Erythroblast (primary cell): ENCODE data around the gene SGCE.

Experiments used
- GATA1 ChIP-seq: IDR thresholded peaks from 2 replicates; pipeline ENCODE4 v1.6.1; 2011; ENCODE audit warnings: low read depth, mild to moderate bottlenecking, control low read depth, low read length, moderate library complexity
- POLR2A ChIP-seq: IDR thresholded peaks from 2 replicates; pipeline ENCODE4 v1.6.1; 2011; ENCODE audit warnings: mild to moderate bottlenecking, low read length

DNA sequence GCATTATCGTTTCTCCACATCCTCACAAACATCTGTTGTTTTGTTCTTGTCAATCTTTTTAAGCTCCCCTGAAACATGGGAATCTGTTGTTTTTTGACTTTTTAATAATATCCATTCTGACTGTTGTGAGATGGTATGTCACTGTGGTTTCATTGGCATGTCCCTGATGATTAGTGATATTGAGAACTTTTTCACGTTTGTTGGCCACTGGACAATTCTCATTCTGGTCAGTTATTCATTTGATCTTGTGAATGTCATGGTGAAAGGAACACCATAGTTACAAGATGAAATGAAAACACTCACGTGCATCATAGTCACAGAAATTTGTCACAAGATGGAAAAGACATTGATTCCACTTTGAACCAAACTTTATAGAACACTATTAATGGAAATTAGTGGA lies 20.5 kb upstream of the SGCE start:
- TF ChIP-seq POLR2A (no peak), GATA1 (no peak)
